ENCODE measurements around the gene ME1.

- TF ChIP-seq EZH2phosphoT487 (IDR thresholded peaks at IDR 0.05; ENCODE audit: insufficient read depth, low read depth) (no peak), EZH2 (IDR thresholded peaks at IDR 0.05; ENCODE audit: insufficient read depth, poor library complexity, severe bottlenecking) (no peak)
Observed at GRCh38 chr6:83443516-83443915, 12.7 kb upstream of the ME1 start.

All from GM23248 (cell line).